GM19193 (cell line): ENCODE data around the gene IPO5.

Source experiments
- POLR2A ChIP-seq: IDR thresholded peaks from 4 replicates; pipeline ENCODE4 v1.6.1; 2011; ENCODE audit not compliant: insufficient read depth, insufficient read length; ENCODE audit errors: extremely low read depth

IPO5 gene

GRCh38 chr13:97953376-97953970 is at the start of gene IPO5:
IPO5 (plus strand) TSS chr13:97953675; CDS start chr13:97976697, 23,022 bp downstream.
- TF ChIP-seq POLR2A, result no peak

GRCh38 chr13:97904059-97904458 is 49.4 kb upstream of the IPO5 start:
- TF ChIP-seq POLR2A, result no peak

- TF ChIP-seq POLR2A, result no peak
These were observed 48.0 kb upstream of the IPO5 start for GRCh38 chr13:97905517-97905916.

- no peak for TF ChIP-seq POLR2A
These were observed 42.0 kb upstream of the IPO5 start for GRCh38 chr13:97911311-97912138.

GRCh38 chr13:97912139-97912535 is 41.3 kb upstream of the IPO5 start:
- no peak for TF ChIP-seq POLR2A

- TF ChIP-seq POLR2A, result no peak
These were observed 40.3 kb upstream of the IPO5 start for GRCh38 chr13:97913206-97913605.

- TF ChIP-seq POLR2A, result no peak
These were observed 38.9 kb upstream of the IPO5 start for GRCh38 chr13:97914540-97914939.

- TF ChIP-seq POLR2A, result no peak
These were observed 32.2 kb upstream of the IPO5 start for GRCh38 chr13:97921176-97921816.

GRCh38 chr13:97928301-97928700 is 25.2 kb upstream of the IPO5 start:
- no peak for TF ChIP-seq POLR2A

- no peak for TF ChIP-seq POLR2A
These were observed 21.4 kb upstream of the IPO5 start for GRCh38 chr13:97932036-97932435.

GRCh38 chr13:97932647-97933046 is 20.8 kb upstream of the IPO5 start:
- no peak for TF ChIP-seq POLR2A

GRCh38 chr13:97933776-97934175 is 19.7 kb upstream of the IPO5 start:
- no peak for TF ChIP-seq POLR2A

GRCh38 chr13:97934590-97934989 is 18.9 kb upstream of the IPO5 start:
- no peak for TF ChIP-seq POLR2A

- no peak for TF ChIP-seq POLR2A
These were observed 18.4 kb upstream of the IPO5 start for GRCh38 chr13:97935071-97935470.

- no peak for TF ChIP-seq POLR2A
These were observed 17.4 kb upstream of the IPO5 start for GRCh38 chr13:97936036-97936435.

GRCh38 chr13:97938706-97939475 is 14.6 kb upstream of the IPO5 start:
- no peak for TF ChIP-seq POLR2A

- no peak for TF ChIP-seq POLR2A
These were observed 9.0 kb upstream of the IPO5 start for GRCh38 chr13:97944396-97945029.
